ENCODE data around the gene UBFD1.

Gene UBFD1

GRCh38 chr16:23556881-23557778 lies at the start of gene UBFD1, which contains the start of gene EARS2:
Gene UBFD1 (plus strand): TSS chr16:23557727. CDS start chr16:23557743, 16 bp downstream.
Gene EARS2 (minus strand): TSS chr16:23557350. CDS start chr16:23557343, 7 bp downstream.
- Histone ChIP-seq H3K4me1 (peaks cover 5% of the 10 kb centered on the region), H3K79me2 (peaks cover 24% of the 10 kb centered on the region), H3K27ac (peak within 1 kb of the TSS; percentile 77), H3K4me3 (ENCODE audit: low read depth, low read length) (peak within 1 kb of the TSS; percentile 85), H3K27me3 (ENCODE audit: control insufficient read depth, insufficient read depth, low read length) (no peaks in the 10 kb centered on the region), H3K9me3 (ENCODE audit: control insufficient read depth, low read length) (no peaks in the 10 kb centered on the region), H3K4me2 (ENCODE audit: low read length) (peak within 1 kb of the TSS; percentile 74), H3K9ac (peak within 1 kb of the TSS; percentile 42), H3K36me3 (ENCODE audit: control insufficient read depth, insufficient read depth, low read length) (no peaks in the 10 kb centered on the region), H2AFZ (peak within 1 kb of the TSS; percentile 96)
- peak; percentile 97 for TF ChIP-seq CTCF (IDR thresholded peaks at IDR 0.05)

- H3K27me3 ChIP-seq (ENCODE audit: control insufficient read depth, insufficient read depth, low read length): no peaks in the 10 kb centered on the region
- H2AFZ ChIP-seq: peak overlapping the region; percentile 88
- no peak for TF ChIP-seq CTCF (IDR thresholded peaks at IDR 0.05)
- H3K9me3 ChIP-seq (ENCODE audit: control insufficient read depth, low read length): no peaks in the 10 kb centered on the region
- peak overlapping the region; percentile 45 for H3K27ac ChIP-seq
- H3K9ac ChIP-seq: no peak overlapping the region
- peak overlapping the region; percentile 63 for H3K4me3 ChIP-seq (ENCODE audit: low read depth, low read length)
- no peaks in the 10 kb centered on the region for H3K36me3 ChIP-seq (ENCODE audit: control insufficient read depth, insufficient read depth, low read length)
- H3K4me2 ChIP-seq (ENCODE audit: low read length): peak overlapping the region; percentile 82
- peaks cover 15% of the 10 kb centered on the region for H3K4me1 ChIP-seq
- peaks cover 15% of the 10 kb centered on the region for H3K79me2 ChIP-seq
These were observed 48.7 kb upstream of the UBFD1 start for GRCh38 chr16:23508589-23509440.

GRCh38 chr16:23509441-23509754 lies 48.1 kb upstream of the UBFD1 start:
- H3K4me2 ChIP-seq (ENCODE audit: low read length): peak overlapping the region; percentile 82
- no peaks in the 10 kb centered on the region for H3K9me3 ChIP-seq (ENCODE audit: control insufficient read depth, low read length)
- TF ChIP-seq CTCF (IDR thresholded peaks at IDR 0.05): no peak
- H3K36me3 ChIP-seq (ENCODE audit: control insufficient read depth, insufficient read depth, low read length): no peaks in the 10 kb centered on the region
- no peak overlapping the region for H3K9ac ChIP-seq
- peak overlapping the region; percentile 88 for H2AFZ ChIP-seq
- no peaks in the 10 kb centered on the region for H3K27me3 ChIP-seq (ENCODE audit: control insufficient read depth, insufficient read depth, low read length)
- peaks cover 15% of the 10 kb centered on the region for H3K79me2 ChIP-seq
- H3K4me3 ChIP-seq (ENCODE audit: low read depth, low read length): peak overlapping the region; percentile 63
- H3K27ac ChIP-seq: no peak overlapping the region
- H3K4me1 ChIP-seq: peaks cover 13% of the 10 kb centered on the region

GRCh38 chr16:23509782-23510163 lies 47.8 kb upstream of the UBFD1 start:
- Histone ChIP-seq H2AFZ (peak overlapping the region; percentile 88), H3K4me1 (peaks cover 9% of the 10 kb centered on the region), H3K27me3 (ENCODE audit: control insufficient read depth, insufficient read depth, low read length) (no peaks in the 10 kb centered on the region), H3K9ac (no peak overlapping the region), H3K27ac (no peak overlapping the region), H3K9me3 (ENCODE audit: control insufficient read depth, low read length) (no peaks in the 10 kb centered on the region), H3K36me3 (ENCODE audit: control insufficient read depth, insufficient read depth, low read length) (no peaks in the 10 kb centered on the region), H3K4me3 (ENCODE audit: low read depth, low read length) (peak overlapping the region; percentile 63), H3K79me2 (peaks cover 15% of the 10 kb centered on the region), H3K4me2 (ENCODE audit: low read length) (peak overlapping the region; percentile 82)
- no peak for TF ChIP-seq CTCF (IDR thresholded peaks at IDR 0.05)
